ENCODE measurements around the gene CA10.

Gene CA10

DNA sequence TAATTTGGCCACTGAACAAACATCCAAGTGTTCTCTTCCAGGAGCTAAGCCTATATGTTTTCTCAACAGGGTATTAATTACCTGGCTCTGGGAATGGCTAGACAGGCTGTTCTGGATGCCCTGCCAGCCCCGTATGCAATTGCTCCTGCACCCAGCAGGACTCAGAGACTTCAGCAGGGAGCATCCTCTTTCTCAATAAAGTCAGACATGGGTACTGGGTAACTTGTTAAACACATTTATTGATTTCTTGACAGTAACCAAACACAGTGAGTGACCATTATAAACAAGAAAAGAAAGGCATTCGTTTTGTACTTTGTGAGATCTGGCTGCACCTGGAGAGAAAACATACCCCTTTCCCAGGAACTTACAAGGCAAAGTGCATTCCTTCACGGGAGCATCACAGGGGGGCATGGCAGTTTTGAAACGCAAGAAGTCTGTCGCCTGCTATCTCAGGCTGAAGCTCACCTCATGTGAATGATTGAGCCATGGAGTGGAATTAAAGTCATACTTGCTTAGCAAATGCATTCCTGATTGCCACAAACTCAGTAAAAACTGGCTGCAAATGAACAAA, 528.3 kb downstream of the CA10 start:
- no peaks in the 10 kb centered on the region for H3K9me2 ChIP-seq (replicated peaks; ENCODE audit: control insufficient read depth, low read length)
- H4K20me1 ChIP-seq (ENCODE audit: control insufficient read depth, insufficient read depth, low read depth, low read length), result no peaks in the 10 kb centered on the region
- no peaks in the 10 kb centered on the region for H3K9me3 ChIP-seq (ENCODE audit: control insufficient read depth, insufficient read depth, low read length)
- no peak overlapping the region for H3K27ac ChIP-seq (ENCODE audit: low read depth, low read length)
- no peaks in the 10 kb centered on the region for H3F3A ChIP-seq (ENCODE audit: control insufficient read depth, insufficient read depth)
- H3K36me3 ChIP-seq (ENCODE audit: control insufficient read depth, low read length), result no peaks in the 10 kb centered on the region
- H3K4me3 ChIP-seq (ENCODE audit: low read length), result no peak overlapping the region
- no peaks in the 10 kb centered on the region for H3K4me1 ChIP-seq (ENCODE audit: control insufficient read depth, low read length)
- no peak overlapping the region for H3K4me2 ChIP-seq (ENCODE audit: low read length)
- no peaks in the 10 kb centered on the region for H3K27me3 ChIP-seq (ENCODE audit: control insufficient read depth, low read length)
- TF ChIP-seq EZH2phosphoT487 (IDR thresholded peaks at IDR 0.05; ENCODE audit: borderline replicate concordance, low read length), result no peak
- H3K79me2 ChIP-seq (ENCODE audit: control insufficient read depth, low read length), result no peaks in the 10 kb centered on the region

DNA sequence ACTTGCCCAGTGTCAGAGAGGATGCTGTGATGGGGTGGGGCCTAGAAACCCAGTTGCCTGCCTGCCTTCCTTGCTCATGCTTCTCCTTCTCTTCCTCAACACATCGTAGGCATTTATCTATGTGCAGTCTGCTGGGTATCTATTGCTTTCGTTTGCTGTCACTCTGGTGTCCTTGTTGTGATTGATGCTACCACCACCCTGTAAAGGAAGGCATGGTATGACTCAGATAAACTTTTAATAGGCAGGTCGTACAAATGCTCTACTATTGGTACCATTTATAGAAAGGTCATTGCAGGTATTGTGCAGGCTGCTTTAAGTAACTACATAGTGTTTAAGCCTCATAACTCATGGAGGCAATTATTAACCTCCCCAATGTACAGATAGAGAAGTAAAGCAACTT, 529.3 kb downstream of the CA10 start:
- no peak overlapping the region for H3K4me3 ChIP-seq (ENCODE audit: low read length)
- TF ChIP-seq, protein P1, sequence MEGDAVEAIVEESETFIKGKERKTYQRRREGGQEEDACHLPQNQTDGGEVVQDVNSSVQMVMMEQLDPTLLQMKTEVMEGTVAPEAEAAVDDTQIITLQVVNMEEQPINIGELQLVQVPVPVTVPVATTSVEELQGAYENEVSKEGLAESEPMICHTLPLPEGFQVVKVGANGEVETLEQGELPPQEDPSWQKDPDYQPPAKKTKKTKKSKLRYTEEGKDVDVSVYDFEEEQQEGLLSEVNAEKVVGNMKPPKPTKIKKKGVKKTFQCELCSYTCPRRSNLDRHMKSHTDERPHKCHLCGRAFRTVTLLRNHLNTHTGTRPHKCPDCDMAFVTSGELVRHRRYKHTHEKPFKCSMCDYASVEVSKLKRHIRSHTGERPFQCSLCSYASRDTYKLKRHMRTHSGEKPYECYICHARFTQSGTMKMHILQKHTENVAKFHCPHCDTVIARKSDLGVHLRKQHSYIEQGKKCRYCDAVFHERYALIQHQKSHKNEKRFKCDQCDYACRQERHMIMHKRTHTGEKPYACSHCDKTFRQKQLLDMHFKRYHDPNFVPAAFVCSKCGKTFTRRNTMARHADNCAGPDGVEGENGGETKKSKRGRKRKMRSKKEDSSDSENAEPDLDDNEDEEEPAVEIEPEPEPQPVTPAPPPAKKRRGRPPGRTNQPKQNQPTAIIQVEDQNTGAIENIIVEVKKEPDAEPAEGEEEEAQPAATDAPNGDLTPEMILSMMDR (IDR thresholded peaks at IDR 0.05; ENCODE audit: low read depth, low read length, poor library complexity, severe bottlenecking), result no peak
- TF ChIP-seq EZH2phosphoT487 (IDR thresholded peaks at IDR 0.05; ENCODE audit: borderline replicate concordance, low read length), result no peak
- H3K9me3 ChIP-seq (ENCODE audit: control insufficient read depth, insufficient read depth, low read length), result no peaks in the 10 kb centered on the region
- H3K9me2 ChIP-seq (replicated peaks; ENCODE audit: control insufficient read depth, low read length), result no peaks in the 10 kb centered on the region
- H3K27ac ChIP-seq (ENCODE audit: low read depth, low read length), result no peak overlapping the region
- no peaks in the 10 kb centered on the region for H3K4me1 ChIP-seq (ENCODE audit: control insufficient read depth, low read length)
- no peaks in the 10 kb centered on the region for H3K36me3 ChIP-seq (ENCODE audit: control insufficient read depth, low read length)
- no peaks in the 10 kb centered on the region for H3K27me3 ChIP-seq (ENCODE audit: control insufficient read depth, low read length)
- H3F3A ChIP-seq (ENCODE audit: control insufficient read depth, insufficient read depth), result no peaks in the 10 kb centered on the region
- H3K4me2 ChIP-seq (ENCODE audit: low read length), result no peak overlapping the region
- H3K79me2 ChIP-seq (ENCODE audit: control insufficient read depth, low read length), result no peaks in the 10 kb centered on the region
- H4K20me1 ChIP-seq (ENCODE audit: control insufficient read depth, insufficient read depth, low read depth, low read length), result no peaks in the 10 kb centered on the region

DNA sequence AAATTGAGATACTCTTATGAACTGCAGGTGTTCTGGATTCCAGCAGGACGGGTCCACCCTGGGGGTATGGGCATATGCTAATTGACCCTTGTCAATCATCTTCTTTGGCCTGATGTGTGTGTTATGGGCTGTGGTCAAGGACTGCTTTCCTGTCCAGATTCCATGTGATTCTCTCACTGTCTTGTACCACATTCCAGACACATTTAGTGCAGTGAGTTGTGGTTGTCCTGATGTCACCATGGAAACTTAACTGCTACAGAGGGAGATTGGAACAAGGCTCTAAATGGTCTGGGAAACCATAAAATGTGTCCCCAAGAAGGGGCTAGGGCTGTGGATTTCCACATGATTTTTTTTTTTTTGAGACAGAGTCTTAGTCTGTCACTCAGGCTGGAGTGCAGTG, 530.7 kb downstream of the CA10 start:
- TF ChIP-seq, protein P1 (IDR thresholded peaks at IDR 0.05; ENCODE audit: low read depth, low read length, poor library complexity, severe bottlenecking), result no peak
- no peak for TF ChIP-seq EZH2phosphoT487 (IDR thresholded peaks at IDR 0.05; ENCODE audit: borderline replicate concordance, low read length)
- Histone ChIP-seq H3K27ac (ENCODE audit: low read depth, low read length) (no peak overlapping the region), H3K4me3 (ENCODE audit: low read length) (no peak overlapping the region), H3F3A (ENCODE audit: control insufficient read depth, insufficient read depth) (no peaks in the 10 kb centered on the region), H4K20me1 (ENCODE audit: control insufficient read depth, insufficient read depth, low read depth, low read length) (no peaks in the 10 kb centered on the region), H3K4me2 (ENCODE audit: low read length) (no peak overlapping the region), H3K36me3 (ENCODE audit: control insufficient read depth, low read length) (no peaks in the 10 kb centered on the region), H3K79me2 (ENCODE audit: control insufficient read depth, low read length) (no peaks in the 10 kb centered on the region), H3K9me2 (replicated peaks; ENCODE audit: control insufficient read depth, low read length) (no peaks in the 10 kb centered on the region), H3K9me3 (ENCODE audit: control insufficient read depth, insufficient read depth, low read length) (no peaks in the 10 kb centered on the region), H3K27me3 (ENCODE audit: control insufficient read depth, low read length) (no peaks in the 10 kb centered on the region), H3K4me1 (ENCODE audit: control insufficient read depth, low read length) (no peaks in the 10 kb centered on the region)

DNA sequence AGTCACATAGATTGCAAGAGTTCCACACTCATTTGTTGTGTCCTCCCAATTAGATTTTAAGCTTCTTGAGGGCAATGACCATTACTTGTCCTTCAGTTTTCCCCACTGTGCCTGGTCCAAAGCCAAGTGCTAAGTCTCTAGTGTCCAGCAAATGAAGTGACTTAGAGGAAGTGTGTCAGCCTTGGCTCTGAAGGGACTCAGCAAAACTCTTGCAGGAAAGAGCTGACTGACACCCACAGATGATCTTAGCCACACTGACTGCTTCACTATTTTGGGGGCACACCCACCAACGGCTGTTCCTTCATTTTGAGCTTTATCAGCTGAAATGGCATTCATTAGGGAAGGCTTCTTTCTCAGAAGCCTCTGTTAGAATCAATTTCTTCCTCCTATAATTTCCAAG, 540.0 kb downstream of the CA10 start:
- H3K36me3 ChIP-seq (ENCODE audit: control insufficient read depth, low read length), result no peaks in the 10 kb centered on the region
- no peak overlapping the region for H3K27ac ChIP-seq (ENCODE audit: low read depth, low read length)
- no peaks in the 10 kb centered on the region for H3K4me1 ChIP-seq (ENCODE audit: control insufficient read depth, low read length)
- no peaks in the 10 kb centered on the region for H4K20me1 ChIP-seq (ENCODE audit: control insufficient read depth, insufficient read depth, low read depth, low read length)
- no peaks in the 10 kb centered on the region for H3K79me2 ChIP-seq (ENCODE audit: control insufficient read depth, low read length)
- no peaks in the 10 kb centered on the region for H3K9me2 ChIP-seq (replicated peaks; ENCODE audit: control insufficient read depth, low read length)
- H3K9me3 ChIP-seq (ENCODE audit: control insufficient read depth, insufficient read depth, low read length), result no peaks in the 10 kb centered on the region
- TF ChIP-seq EZH2phosphoT487 (IDR thresholded peaks at IDR 0.05; ENCODE audit: borderline replicate concordance, low read length), result no peak
- TF ChIP-seq, protein P1 (IDR thresholded peaks at IDR 0.05; ENCODE audit: low read depth, low read length, poor library complexity, severe bottlenecking), result no peak
- H3K4me2 ChIP-seq (ENCODE audit: low read length), result no peak overlapping the region
- H3F3A ChIP-seq (ENCODE audit: control insufficient read depth, insufficient read depth), result no peaks in the 10 kb centered on the region
- no peak overlapping the region for H3K4me3 ChIP-seq (ENCODE audit: low read length)
- H3K27me3 ChIP-seq (ENCODE audit: control insufficient read depth, low read length), result no peaks in the 10 kb centered on the region

Data from DOHH2 (cell line).